NCI-H345 (cell line): ENCODE data around the gene RNF168.
"Not testable (repeated sequence)": the region's sequence is repeated elsewhere in the genome, so short reads cannot be mapped to it uniquely, and the experiment has no call there.

Experiments used
- DNase-seq: peaks from one replicate; lab custom pipeline; 2025; lab: John Stamatoyannopoulos, UW

The RNF168 gene, protein sequence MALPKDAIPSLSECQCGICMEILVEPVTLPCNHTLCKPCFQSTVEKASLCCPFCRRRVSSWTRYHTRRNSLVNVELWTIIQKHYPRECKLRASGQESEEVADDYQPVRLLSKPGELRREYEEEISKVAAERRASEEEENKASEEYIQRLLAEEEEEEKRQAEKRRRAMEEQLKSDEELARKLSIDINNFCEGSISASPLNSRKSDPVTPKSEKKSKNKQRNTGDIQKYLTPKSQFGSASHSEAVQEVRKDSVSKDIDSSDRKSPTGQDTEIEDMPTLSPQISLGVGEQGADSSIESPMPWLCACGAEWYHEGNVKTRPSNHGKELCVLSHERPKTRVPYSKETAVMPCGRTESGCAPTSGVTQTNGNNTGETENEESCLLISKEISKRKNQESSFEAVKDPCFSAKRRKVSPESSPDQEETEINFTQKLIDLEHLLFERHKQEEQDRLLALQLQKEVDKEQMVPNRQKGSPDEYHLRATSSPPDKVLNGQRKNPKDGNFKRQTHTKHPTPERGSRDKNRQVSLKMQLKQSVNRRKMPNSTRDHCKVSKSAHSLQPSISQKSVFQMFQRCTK

DNA sequence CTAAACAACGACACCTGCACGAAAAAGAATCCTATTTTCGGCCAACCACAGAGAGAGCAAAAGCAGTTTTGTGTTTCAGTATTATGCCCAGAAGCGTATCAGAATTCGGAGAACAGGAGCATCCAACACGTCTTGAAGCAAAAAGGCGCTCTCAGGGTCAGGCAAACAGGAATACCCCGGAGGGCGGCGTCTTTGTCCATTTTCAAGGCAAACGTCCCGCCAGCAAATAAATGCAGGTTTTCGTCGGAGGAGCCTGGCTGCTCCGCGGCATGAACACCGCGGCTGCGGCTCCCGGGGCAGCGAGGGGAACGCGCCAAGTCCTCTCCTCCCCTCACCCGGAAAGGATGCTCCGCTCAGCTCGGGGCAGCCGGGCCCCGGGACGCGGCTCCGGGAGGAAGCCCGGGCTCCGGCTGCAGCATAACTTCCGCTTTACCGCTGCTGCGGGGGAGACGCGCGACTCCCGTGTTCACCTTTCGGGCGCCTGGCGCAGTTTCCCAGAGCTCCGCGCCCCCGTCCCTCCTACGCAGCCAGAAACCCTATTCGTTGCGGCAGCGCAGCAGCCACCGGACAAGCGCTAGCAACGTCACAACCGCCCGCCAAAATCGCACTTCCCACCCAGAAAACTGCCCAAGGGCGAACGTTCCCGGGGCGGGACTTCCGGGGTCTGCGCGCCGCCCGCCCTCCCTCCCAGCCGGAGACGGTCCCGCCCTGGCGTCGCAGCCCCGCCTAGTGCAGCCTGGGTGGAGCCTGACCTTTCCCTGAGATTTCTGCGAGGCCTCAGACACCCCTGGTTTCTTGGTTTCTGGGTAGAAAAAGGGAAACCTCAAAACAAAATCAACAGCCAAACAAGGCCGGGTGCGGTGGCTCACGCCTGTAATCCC lies at the start of gene RNF168:
Gene RNF168, minus strand, starts transcription at position 573 of the 881 bp plus-strand sequence. CDS start 595 bp downstream, outside the sequence.
- DNase-seq, result peak; percentile 98

DNA sequence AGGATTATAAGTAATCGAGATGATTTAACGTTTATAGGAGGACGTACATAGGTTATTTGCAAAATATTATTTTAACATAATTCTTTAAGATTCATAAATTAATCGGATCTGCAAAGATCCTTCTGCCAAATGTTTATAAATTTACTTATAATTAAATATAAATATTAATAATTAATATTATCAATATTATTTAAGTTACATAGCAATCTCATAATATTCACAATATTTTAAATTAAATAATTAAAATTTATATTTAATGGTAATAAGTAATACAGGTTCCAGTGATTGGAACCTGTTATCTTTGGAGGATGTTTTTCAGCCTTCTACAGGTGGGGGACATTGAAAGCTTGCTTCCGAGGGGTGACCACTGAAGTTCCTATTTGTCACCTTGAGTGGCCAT lies 48.7 kb upstream of the RNF168 start:
- no peak for DNase-seq

DNA sequence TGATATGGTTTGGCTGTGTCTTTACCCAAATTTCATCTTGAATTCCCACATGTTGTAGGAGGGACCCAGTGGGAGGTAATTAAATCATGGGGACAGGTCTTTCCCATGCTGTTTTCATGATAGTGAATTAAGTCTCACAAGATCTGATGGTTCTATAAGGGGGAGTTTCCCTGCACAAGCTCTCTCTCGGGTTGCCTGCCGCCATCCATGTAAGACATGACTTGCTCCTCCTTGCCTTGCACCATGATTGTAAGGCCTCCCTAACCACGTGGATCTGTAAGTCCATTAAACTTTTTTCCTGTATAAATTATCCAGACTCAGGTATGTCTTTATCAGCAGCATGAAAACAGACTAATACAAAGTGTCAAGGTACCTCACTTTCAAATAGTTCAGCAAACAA lies 46.6 kb upstream of the RNF168 start:
- DNase-seq, result not testable (repeated sequence)

DNA sequence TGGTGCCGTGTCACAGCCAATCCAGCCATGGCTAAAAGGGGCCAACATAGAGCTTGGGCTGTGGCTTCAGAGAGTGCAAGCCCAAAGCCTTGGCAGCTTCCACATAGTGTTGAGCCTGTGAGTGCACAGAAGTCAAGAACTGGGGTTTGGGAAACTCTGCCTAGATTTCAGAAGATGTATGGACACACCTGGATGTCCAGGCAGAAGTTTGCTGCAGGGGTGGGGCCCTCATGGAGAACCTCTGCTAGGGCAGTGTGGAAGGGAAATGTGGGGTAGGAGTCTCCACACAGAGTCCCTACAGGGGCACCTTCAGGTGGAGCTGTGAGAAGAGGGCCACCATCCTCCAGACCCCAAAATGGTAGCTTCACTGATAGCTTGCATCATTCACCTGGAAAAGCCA lies 45.7 kb upstream of the RNF168 start:
- DNase-seq, result not testable (repeated sequence)

DNA sequence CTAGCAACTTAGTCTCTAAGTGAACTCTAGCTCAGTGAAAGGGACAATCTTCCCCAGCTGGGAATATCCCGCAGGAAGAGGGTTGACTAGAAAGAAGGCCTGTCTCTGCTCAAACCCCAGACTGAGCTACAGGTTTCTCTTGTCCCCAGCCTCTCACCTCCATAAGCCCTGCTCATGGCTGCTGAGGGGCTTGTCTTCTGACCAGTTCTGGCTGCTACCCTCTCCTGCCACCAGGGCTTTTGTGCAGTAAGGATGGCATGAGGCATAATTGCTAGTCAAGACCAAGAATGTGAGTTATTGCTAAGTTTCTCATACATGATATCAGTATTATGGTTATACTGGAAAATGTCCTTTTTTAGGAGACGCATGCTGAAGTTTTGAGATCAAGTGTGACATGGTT lies 43.5 kb upstream of the RNF168 start:
- no peak for DNase-seq

DNA sequence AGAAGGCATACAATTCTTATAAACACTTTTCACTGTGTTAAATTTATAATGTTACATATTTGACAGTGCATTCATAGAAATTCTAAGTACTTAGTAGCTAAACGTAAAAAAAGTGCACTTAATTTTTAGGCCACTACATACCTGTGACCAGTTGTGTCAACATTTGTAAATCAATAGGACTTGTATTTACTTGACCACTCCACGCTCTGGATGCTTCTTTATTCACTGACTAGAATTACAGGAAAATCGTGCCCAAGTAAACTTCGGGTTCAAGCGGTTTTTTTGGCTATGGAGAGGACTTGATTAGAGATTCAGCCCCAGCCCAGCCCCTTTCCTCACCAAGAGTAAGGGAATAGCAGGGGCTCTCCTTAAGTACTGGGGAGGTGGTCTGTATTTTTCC lies 43.0 kb upstream of the RNF168 start:
- DNase-seq, result no peak

DNA sequence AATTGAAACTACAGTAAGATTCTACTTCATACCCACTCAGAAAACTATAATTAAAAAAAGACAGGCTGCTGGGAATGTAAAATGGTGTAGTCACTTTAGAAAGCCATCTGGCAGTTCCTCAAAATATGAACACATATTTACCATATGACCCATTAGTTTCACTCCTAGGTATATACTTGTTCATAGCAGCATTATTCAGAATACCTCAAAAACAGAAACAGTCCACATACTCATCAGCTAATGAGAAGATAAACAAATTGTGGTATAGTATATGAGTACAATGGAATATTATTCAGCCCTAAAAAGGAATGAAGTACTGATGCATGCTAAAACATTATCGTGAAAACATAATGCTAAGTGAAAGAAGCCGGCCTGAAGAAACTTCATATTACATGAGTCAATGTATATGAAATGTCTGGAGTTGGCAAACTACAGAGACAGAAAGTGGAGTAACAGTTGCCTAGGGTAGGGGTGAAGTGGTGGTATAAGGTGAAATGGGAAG lies 41.0 kb upstream of the RNF168 start:
- no peak for DNase-seq

DNA sequence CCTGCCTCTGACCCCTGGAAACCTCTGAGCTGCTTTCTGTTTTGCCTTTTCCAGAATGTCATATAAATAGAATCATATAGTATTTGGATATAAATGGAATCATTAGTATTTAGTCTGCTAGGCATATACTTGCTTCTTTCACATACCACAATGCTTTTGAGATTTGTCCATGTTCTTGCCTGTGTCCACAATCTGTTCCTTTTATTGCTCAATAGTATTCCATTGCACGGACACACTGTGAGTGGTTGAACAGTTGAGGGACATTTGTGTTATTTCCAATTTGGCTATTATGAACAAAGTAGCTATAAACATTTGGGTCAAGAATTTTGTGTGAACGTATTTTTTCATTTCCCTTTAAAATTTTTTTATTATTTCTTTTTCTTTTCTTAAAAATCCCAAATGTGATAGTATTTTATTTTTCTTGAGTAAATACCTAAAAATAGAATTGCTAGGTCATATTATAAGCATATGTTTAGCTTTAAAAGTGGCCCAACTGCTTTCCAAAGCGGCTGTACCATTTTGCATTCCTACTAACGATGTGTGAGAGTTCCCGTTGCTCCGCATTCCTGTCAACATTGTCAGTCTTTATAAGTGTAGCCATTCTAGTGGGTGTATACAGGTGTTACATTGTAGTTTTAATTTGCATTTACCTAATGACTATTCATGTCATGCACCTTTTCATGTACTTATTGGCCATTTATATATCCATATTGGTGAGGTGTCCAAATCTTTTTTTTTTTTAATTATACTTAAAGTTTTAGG lies 38.3 kb upstream of the RNF168 start:
- no peak for DNase-seq

DNA sequence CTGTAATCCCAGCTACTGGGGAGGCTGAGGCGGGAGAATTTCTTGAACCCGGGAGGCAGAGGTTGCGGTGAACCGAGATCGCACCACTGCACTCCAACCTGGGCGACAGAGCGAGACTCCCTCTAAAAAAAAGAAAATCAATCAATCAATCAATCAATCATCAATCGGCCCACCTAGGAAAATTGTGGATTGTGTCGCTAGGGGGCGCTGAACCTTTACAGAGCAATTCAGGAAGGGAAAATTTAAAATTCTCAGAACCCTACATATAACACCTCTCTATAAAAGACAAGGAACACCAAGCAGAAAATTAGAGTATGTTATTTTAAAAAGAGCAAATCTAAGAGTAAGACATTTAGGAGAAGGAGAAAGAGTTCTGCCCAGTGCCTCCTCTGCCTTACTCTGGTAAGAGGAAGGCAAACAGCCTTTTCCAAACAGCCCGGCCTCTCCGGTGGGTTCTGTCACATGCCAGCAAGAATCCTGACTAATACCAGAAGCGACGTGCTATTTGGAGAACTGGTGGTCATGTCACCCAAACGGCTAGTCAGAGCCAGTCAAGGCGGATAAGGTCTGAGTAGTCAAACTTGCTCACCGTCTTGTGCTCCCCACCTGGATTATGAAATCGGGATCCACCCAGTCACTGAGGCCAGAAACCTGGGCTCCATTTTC lies 33.9 kb upstream of the RNF168 start:
- peak; percentile 28 for DNase-seq

DNA sequence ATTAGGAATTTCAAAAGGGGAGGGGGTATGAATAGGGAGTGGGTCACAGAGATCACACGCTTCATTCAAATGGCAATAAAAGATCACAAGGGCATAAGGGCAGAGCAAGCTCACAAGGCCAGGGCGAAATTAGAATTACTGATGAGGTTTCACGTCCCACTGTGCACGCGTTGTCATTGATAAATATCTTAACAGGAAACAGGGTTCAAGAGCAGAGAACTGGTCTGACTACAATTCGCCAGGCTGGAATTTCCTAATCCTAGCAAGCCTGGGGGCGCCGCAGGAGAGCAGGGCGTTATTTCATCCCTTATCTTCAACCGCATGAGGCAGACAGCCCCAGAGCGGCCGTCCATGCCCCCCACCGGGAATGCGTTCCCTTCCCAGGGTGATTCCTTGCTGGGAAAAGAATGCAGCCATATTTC lies 29.7 kb upstream of the RNF168 start:
- DNase-seq, result no peak

DNA sequence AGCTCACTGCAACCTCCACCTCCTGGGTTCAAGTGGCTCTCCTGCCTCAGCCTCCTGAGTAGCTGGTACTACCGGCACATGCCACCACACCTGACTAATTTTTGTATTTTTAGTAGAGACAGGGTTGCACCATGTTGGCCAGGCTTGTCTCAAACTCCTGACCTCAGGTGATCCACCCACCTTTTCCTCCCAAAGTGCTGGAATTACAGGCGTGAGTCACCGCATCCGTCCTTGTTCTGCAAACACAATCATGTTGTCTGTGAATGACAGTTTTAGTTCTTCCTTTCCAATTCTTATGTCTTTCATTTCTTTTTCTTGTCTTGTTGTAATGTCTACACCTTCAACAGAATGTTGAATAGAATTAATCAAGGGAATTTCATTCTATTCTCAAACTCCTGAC lies 27.9 kb upstream of the RNF168 start:
- no peak for DNase-seq

DNA sequence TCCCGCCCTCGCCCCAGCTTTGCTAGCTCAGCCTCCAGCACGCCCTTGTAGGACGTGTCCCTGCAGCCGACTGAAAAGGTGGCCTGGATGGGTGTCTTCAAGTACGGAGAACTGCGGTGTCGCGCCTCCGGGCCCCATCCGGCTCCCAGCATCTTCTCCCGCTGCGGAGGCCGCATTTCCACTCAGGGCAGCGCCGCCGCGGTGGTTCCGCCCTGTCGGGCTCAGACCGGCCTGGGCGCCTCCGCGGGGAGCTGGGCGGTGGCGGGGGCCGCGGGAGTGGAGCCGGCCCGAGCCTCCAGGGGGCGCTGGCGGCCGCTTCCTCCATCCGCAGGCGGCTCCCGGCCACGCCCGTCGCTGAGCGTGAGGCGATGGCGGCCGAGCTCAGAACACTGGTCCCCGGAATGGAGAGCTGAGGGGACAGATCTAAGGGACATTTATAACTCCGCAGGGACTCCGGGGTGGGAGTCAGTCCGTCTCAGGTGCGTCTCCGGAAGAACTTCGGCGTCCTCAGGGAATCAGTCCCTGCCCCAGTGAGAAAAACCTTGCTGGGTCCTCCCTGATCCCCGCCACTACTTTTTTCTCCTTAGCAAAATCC lies 25.2 kb upstream of the RNF168 start:
- DNase-seq, result peak; percentile 87

DNA sequence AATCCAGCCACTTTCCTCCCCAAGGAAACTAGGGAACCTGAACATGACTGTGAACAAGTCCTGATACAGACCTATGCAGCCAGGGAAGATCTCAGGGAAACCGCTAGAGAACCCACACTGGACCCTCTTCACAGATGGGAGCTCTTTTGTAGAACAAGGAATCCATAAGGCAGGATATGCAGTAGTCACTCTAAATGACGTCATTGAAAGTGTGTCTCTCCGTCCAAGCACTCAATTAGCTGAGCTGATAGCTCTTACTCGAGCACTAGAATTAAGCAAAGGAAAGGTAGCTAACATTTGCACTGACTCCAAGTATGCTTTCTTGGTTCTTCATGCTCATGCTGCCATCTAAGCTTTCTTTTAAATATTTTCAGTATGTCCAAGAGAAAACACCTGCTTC lies 21.6 kb upstream of the RNF168 start:
- no peak for DNase-seq

DNA sequence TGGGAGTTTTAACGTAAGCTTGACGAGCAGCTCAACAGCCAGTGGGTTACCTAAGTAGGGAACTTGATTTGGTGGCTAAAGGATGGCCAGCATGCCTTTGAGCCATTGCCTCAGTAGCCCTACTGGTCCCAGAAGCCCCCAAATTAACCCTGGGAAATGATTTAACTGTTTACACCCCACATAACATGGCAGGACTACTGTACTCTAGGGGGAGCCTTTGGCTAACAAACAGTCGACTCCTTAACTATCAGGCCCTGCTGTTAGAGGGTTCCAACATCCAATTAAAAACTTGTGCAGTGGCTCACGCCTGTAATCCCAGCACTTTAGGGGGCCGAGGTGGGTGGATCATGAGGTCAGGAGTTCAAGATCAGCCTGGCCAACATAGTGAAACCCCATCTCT lies 21.0 kb upstream of the RNF168 start:
- no peak for DNase-seq

DNA sequence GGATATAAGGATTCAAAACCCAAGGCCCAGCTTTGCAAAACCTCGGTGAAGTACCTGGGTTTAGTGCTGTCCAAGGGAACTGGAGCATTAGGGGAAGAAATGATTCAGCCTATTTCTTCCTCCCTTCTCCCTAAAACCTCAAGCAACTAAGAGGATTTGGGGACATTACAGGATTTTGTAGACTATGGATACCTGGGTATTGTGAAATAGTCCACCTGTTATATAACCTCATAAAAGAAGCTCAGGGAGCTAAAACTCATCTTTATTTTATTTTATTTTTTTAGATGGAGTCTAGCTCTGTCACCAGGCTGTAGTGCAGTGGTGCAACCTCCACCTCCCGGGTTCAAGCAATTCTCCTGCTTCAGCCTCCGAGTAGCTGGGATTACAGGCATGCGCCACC lies 20.3 kb upstream of the RNF168 start:
- DNase-seq, result no peak

DNA sequence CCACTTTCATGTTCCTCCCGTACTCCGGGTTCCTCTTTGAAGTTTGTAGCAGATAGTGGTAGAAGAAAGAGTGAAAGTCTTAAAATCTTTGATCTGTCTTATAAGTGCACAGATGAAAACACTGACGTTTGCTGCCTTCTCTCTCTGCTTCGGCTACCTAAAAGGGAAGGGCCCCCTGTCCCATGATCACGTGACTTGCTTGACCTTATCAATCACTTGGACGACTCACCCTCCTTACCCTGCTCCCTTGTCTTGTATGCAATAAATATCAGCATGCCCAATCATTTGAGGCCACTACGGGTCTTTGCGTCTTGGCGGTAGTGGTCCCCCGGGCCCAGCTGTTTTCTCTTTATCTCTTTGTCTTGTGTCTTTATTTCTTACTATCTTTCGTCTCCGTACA lies 17.7 kb upstream of the RNF168 start:
- DNase-seq, result not testable (repeated sequence)

DNA sequence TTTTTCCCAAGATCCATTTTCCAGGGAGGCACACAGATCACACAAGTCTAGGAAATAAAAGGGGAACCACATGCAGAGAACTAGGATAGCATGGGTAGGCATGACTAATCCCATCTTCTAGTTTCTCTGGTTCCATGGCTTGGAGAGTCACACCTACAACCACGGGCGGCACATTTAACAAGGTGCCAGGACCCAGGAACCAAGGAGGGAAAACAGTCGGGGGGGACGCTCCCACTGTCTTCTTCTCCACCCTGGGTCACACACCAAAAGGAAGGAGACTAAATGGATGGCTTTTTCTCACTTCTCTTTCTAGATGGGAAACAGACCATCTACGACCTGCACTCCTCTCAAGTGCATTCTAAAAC lies 16.1 kb upstream of the RNF168 start:
- DNase-seq, result no peak

DNA sequence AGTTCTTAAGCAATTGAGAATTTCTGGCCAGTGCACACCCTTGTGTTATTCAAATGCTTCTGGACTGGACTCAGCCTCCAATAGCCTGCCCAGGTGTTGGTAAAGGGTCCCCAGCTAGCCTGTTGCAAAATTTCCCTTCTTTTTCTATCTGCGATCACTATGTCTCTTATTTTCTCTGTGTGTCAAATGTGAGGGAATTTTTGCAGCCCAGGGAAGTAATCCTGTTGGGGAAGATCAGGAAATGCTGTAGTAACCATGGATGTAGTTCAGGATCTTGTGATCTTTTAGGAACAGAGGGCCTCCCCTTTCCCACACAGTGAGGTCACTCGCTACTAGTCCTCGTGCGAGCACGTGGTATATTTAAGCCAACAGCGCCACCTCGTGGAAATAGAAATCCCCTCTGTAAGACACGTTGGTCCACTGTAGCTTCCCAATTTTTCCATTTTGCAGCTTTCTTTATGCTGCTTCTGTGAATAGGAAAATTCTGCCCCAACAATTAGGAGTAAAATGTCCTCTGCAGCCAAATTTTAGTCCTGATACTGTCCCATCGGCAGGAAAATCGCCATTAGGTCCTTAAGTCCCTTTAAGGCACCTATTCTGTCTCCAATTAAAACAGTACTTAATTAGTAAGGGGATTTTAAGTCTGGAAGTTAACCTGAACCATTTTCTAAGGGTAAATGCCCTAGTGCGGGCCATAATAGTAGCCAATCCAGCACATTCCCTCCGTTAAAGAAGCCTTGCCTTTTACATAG lies 15.6 kb upstream of the RNF168 start:
- peak; percentile 22 for DNase-seq

DNA sequence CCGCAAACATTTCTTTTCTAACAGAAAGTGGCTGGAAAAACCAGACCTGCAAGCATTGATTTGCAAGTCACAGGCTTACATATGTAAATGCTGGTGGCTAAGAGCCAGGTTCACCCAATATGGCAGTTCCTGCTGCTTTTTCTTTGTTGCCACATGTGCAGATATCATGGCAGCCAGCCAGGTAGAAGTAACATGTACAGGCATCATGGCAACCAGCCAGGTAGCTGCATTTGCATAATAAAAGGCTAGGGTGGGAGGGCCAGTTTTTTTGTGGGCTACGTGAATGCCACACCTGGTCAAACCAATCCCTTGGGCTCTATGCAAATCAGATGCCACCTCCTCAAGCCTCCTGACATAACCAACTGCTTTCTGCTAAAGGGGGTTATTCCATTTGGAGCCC lies 14.4 kb upstream of the RNF168 start:
- peak; percentile 97 for DNase-seq

DNA sequence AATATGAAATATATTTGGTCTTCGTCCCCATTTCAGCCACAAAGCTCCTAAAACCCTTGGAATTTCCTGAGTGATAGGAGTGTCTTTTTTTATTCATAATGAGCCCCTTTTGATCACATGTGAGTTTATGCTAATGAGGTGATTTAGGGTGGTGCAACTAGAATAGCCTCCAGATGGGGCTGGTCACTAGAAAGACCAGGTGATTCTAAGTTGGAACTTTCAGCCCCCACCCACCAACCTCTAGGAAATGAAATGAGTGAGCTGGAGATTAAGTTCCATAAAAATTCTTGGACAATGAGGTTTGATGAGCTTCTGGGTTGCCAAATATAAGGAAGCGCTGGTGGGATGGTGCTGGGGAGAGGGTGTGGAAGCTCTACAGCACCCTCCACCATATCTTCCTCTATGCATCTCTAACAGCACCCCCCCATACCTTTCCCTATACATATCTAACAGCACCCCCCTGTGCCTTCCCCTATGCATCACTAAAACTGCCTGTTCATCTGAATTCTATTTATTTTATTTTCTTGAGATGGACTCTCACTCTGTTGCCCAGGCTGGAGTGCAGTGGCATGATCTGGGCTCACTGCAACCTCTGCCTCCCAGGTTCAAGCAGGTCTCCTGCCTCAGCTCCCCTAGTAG lies 13.7 kb upstream of the RNF168 start:
- DNase-seq, result no peak
